Nephron progenitor cell (in vitro differentiated cells): ENCODE results near the gene LRRC36.
"Not testable (repeated sequence)": the region's sequence is repeated elsewhere in the genome, so short reads cannot be mapped to it uniquely, and the experiment has no call there.

Experiments used
- DNase-seq: peaks from one replicate; pipeline ENCODE4 v3.0.0; 2021
- H3K27ac Mint-ChIP-seq: 2 replicates; pipeline ENCODE4 v1.8.0; 2021; ENCODE audit warnings: mild to moderate bottlenecking, moderate library complexity, mixed read lengths
- H3K27me3 Mint-ChIP-seq: 2 replicates; pipeline ENCODE4 v1.8.0; 2021; ENCODE audit warnings: mild to moderate bottlenecking, low read depth, mixed read lengths; ENCODE audit not compliant: poor library complexity
- H3K36me3 Mint-ChIP-seq: 2 replicates; pipeline ENCODE4 v1.8.0; 2021; ENCODE audit warnings: low read depth, mixed read lengths
- H3K4me1 Mint-ChIP-seq: 2 replicates; pipeline ENCODE4 v1.8.0; 2021; ENCODE audit warnings: mixed read lengths
- H3K4me3 Mint-ChIP-seq: 2 replicates; pipeline ENCODE4 v1.8.0; 2021; ENCODE audit warnings: mild to moderate bottlenecking, moderate library complexity, mixed read lengths
- H3K9me3 Mint-ChIP-seq: 2 replicates; pipeline ENCODE4 v1.8.0; 2021; ENCODE audit warnings: mild to moderate bottlenecking, moderate library complexity, mixed read lengths
- CTCF ChIP-seq: fragments of 200-600 bp; sonication (generic); IDR thresholded peaks from 2 replicates; pipeline ENCODE4 v1.5.0; 2021; ENCODE audit warnings: antibody characterized with exemption

LRRC36 gene

GRCh38 chr16:67346341-67346740 lies 19.7 kb downstream of the LRRC36 start:
- no peaks in the 10 kb centered on the region for H3K9me3 Mint-ChIP-seq
- no peak overlapping the region for H3K4me3 Mint-ChIP-seq
- no peak for TF ChIP-seq CTCF
- H3K27ac Mint-ChIP-seq = no peak overlapping the region
- no peaks in the 10 kb centered on the region for H3K4me1 Mint-ChIP-seq
- peaks cover 13% of the 10 kb centered on the region for H3K27me3 Mint-ChIP-seq
- no peaks in the 10 kb centered on the region for H3K36me3 Mint-ChIP-seq
- no peak for DNase-seq

- peak; percentile 36 for TF ChIP-seq CTCF
- Mint-ChIP-seq H3K4me3 (no peak overlapping the region), H3K27me3 (peaks cover 10% of the 10 kb centered on the region), H3K9me3 (no peaks in the 10 kb centered on the region), H3K36me3 (no peaks in the 10 kb centered on the region), H3K27ac (no peak overlapping the region), H3K4me1 (peaks cover 10% of the 10 kb centered on the region)
- DNase-seq = no peak
Observed at GRCh38 chr16:67349172-67349571, 22.6 kb downstream of the LRRC36 start.

DNA sequence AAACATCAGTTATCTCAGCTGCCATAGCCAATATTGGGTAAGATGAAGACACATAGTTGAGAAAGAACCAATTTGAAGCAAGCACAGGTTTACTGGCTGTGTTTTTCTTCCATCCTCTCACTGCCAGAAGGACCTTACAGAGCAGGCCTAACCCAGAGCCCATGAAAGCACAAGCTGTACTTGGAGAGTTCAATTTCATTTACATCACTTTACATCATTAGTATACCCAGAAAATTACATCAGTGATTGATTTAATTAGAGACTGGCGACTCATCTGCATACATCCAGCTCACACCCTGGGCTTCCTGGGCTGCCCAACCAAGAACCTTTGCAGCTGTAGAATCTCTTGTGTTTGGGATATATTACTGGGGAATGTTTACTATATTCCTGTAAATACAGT lies 23.7 kb downstream of the LRRC36 start:
- Mint-ChIP-seq H3K9me3 (no peaks in the 10 kb centered on the region), H3K36me3 (no peaks in the 10 kb centered on the region), H3K4me1 (peaks cover 10% of the 10 kb centered on the region), H3K27me3 (peaks cover 10% of the 10 kb centered on the region), H3K27ac (no peak overlapping the region), H3K4me3 (no peak overlapping the region)
- TF ChIP-seq CTCF = no peak
- DNase-seq = no peak

DNA sequence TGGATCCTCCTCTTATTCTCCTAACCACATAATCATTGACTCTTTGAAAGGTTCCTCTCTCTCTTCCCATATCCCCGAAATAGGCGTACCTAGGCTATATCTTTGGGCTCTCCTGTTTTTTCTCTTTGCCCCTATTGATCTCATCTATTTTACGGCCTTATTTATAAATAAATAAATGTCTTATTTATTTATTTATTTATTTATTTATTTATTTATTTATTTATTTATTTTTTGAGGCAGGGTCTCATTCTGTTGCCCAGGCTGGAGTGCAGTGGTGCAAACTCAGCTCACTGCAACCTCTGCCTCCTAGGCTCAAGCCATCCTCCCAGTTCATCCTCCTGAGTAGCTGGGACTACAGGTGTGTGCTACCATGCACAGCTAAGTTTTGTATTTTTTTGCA lies 25.8 kb downstream of the LRRC36 start:
- peaks cover 30% of the 10 kb centered on the region for H3K4me1 Mint-ChIP-seq
- H3K9me3 Mint-ChIP-seq, H3K27me3 Mint-ChIP-seq, DNase-seq, H3K27ac Mint-ChIP-seq, H3K36me3 Mint-ChIP-seq, H3K4me3 Mint-ChIP-seq: not testable (repeated sequence)

DNA sequence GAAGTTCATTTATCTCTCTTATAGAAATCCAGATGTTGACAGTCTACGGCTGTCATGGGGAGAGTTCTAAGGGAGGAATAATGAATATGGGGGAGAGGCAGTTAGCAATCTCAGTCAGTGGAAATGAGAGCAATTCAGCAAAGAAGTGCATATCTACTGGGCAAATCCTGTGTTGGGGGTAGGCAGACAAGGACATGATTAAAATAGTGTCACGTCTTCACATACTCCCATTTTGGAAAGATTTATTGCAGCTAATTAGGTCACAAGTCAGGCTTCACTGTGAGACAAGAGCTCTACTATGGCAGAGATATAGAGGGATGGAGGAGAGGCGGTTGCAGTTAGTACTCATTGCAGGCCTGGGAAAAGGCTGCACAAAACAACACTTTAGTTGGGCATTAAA lies 29.8 kb downstream of the LRRC36 start:
- peaks cover 41% of the 10 kb centered on the region for H3K4me1 Mint-ChIP-seq
- H3K27me3 Mint-ChIP-seq = peaks cover 9% of the 10 kb centered on the region
- peak overlapping the region; percentile 60 for H3K27ac Mint-ChIP-seq
- no peaks in the 10 kb centered on the region for H3K36me3 Mint-ChIP-seq
- no peak for TF ChIP-seq CTCF
- H3K9me3 Mint-ChIP-seq = peaks cover 6% of the 10 kb centered on the region
- no peak for DNase-seq
- peak overlapping the region; percentile 31 for H3K4me3 Mint-ChIP-seq

DNA sequence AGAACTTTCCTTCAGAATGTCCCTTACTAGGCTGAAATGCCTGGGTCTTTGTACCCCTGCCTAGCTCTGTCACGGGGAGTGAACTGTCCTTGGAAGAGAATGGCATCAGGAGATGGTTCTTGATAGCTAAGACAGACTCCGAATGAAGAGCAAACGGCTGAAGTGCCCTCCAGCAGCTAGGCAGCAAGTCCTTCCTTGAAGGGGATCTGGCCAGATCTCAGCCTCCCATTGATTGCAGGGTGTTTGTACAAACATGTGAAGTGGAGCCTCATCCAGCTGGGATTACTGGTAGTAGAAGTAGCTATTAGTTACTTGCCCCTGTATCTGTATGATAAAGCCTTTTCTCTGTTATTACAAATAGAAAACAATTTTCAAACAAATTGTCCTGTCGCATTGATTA lies 30.9 kb downstream of the LRRC36 start:
- no peak overlapping the region for H3K4me3 Mint-ChIP-seq
- H3K4me1 Mint-ChIP-seq = peaks cover 37% of the 10 kb centered on the region
- H3K27me3 Mint-ChIP-seq = peaks cover 9% of the 10 kb centered on the region
- H3K9me3 Mint-ChIP-seq = peaks cover 6% of the 10 kb centered on the region
- H3K36me3 Mint-ChIP-seq = no peaks in the 10 kb centered on the region
- no peak overlapping the region for H3K27ac Mint-ChIP-seq
- no peak for DNase-seq
- TF ChIP-seq CTCF = no peak

GRCh38 chr16:67359540-67360269 lies 33.1 kb downstream of the LRRC36 start:
- not testable (repeated sequence) for DNase-seq, H3K9me3 Mint-ChIP-seq, H3K27ac Mint-ChIP-seq, H3K36me3 Mint-ChIP-seq, H3K4me3 Mint-ChIP-seq
- Mint-ChIP-seq H3K4me1 (peaks cover 44% of the 10 kb centered on the region), H3K27me3 (peaks cover 14% of the 10 kb centered on the region)
